GM12865 (cell line): ENCODE data around the gene KRT5.
"Not testable (repeated sequence)": the region's sequence is repeated elsewhere in the genome, so short reads cannot be mapped to it uniquely, and the experiment has no call there.

Source experiments
- DNase-seq: peaks from one replicate; pipeline ENCODE4 v3.0.0; 2010; ENCODE audit warnings: low read depth
- H3K4me3 ChIP-seq: 2 replicates; pipeline ENCODE4 v1.5.1; 2011; ENCODE audit warnings: mild to moderate bottlenecking, low read depth, low read length, control low read depth
- CTCF ChIP-seq: IDR thresholded peaks from 2 replicates; pipeline ENCODE4 v1.5.1; 2011; ENCODE audit warnings: low read length, control low read depth, low read depth, inconsistent platforms; ENCODE audit not compliant: insufficient read depth; ENCODE audit errors: missing control alignments

KRT5 gene

GRCh38 chr12:52506858-52507715 lies 13.1 kb downstream of the KRT5 start:
- peak; percentile 27 for DNase-seq
- H3K4me3 ChIP-seq = no peak overlapping the region

GRCh38 chr12:52502877-52503276 lies 17.3 kb downstream of the KRT5 start:
- TF ChIP-seq CTCF = no peak
- H3K4me3 ChIP-seq = no peak overlapping the region
- DNase-seq = no peak

More at GRCh38 chr12:52506858-52507715, 13.1 kb downstream of the KRT5 start:
- peak; percentile 41 for TF ChIP-seq CTCF

- no peak overlapping the region for H3K4me3 ChIP-seq
- no peak for TF ChIP-seq CTCF
Observed at GRCh38 chr12:52501490-52501889, 18.7 kb downstream of the KRT5 start.

GRCh38 chr12:52500574-52500973 lies 19.6 kb downstream of the KRT5 start:
- not testable (repeated sequence) for DNase-seq, H3K4me3 ChIP-seq

More at GRCh38 chr12:52501490-52501889, 18.7 kb downstream of the KRT5 start:
- DNase-seq = no peak

- no peak for DNase-seq
- TF ChIP-seq CTCF = no peak
- no peak overlapping the region for H3K4me3 ChIP-seq
Observed at GRCh38 chr12:52499806-52500560, 20.2 kb downstream of the KRT5 start.

- no peak overlapping the region for H3K4me3 ChIP-seq
- no peak for DNase-seq
- no peak for TF ChIP-seq CTCF
Observed at GRCh38 chr12:52498946-52499345, 21.2 kb downstream of the KRT5 start.

GRCh38 chr12:52497975-52498374 lies 22.2 kb downstream of the KRT5 start:
- no peak overlapping the region for H3K4me3 ChIP-seq
- DNase-seq = no peak
- TF ChIP-seq CTCF = no peak
